Kidney (tissue), 14 donors: ENCODE measurements around the gene CCDC78. TPM values are rescaled to one million over a fixed set of nuclear protein-coding genes. Genes with fewer than 3 reads are reported as not detected.

Experiments
- DNase-seq, 5 donors: peaks; one replicate each; pipeline ENCODE4 v3.0.0-alpha.2; 2013 to 2020
- FAIRE-seq: peaks from 2 replicates; lab custom pipeline; 2012; peaks lifted over from hg19 to GRCh38; lab: Jason Lieb, UNC
- H3K27ac ChIP-seq, 2 donors: one replicate each; pipeline ENCODE4 v1.7.0; 2013; ENCODE audit warnings: low read depth in 2 of 2, low read length in 2 of 2, inconsistent platforms in 1 of 2
- H3K27me3 ChIP-seq: one replicate; pipeline ENCODE4 v1.7.1; 2013; ENCODE audit warnings: low read length, inconsistent platforms; ENCODE audit not compliant: control insufficient read depth, insufficient read depth
- H3K36me3 ChIP-seq, 3 donors: one replicate each; pipeline versions ENCODE4 v1.7.0 to v1.7.1; 2013; ENCODE audit warnings: low read length in 3 of 3, control low read depth in 1 of 3, inconsistent platforms in 1 of 3; ENCODE audit not compliant: insufficient read depth in 3 of 3, control insufficient read depth in 2 of 3
- H3K4me1 ChIP-seq, 3 donors: one replicate each; pipeline versions ENCODE4 v1.7.0 to v1.7.1; 2013; ENCODE audit warnings: low read length in 3 of 3, inconsistent platforms in 1 of 3, low read depth in 1 of 3; ENCODE audit not compliant: control insufficient read depth in 2 of 3, insufficient read depth in 2 of 3
- H3K4me3 ChIP-seq, 3 donors: one replicate each; pipeline versions ENCODE4 v1.7.0 to v1.8.1; 2013; ENCODE audit warnings: low read length in 3 of 3, control low read depth in 1 of 3, inconsistent platforms in 1 of 3
- H3K9ac ChIP-seq, 3 donors: one replicate each; pipeline versions ENCODE4 v1.7.0 to v1.7.1; 2013; ENCODE audit warnings: low read length in 3 of 3, control low read depth in 1 of 3, inconsistent platforms in 1 of 3
- H3K9me3 ChIP-seq, 3 donors: one replicate each; pipeline versions ENCODE4 v1.7.0 to v1.7.1; 2013; ENCODE audit warnings: low read length in 3 of 3, control low read depth in 1 of 3, inconsistent platforms in 1 of 3; ENCODE audit not compliant: control insufficient read depth in 2 of 3, insufficient read depth in 1 of 3
- intact Hi-C: fragments of 100-400 bp; cut with DNase I; formaldehyde crosslinking; loops from one replicate; pipeline ENCODE4 v1.11.1; 2022
- polyA plus RNA-seq: library from polyadenylated mRNA; stranded (reverse); fragments of 350-450 nt; fragmentation: Illumina TruSeq; extraction: RNeasy Lipid Tissue Mini Kit (QIAGEN cat#74804); gene quantifications from one replicate; pipeline ENCODE4 v1.2.3, GENCODE V29; 2014; ENCODE audit warnings: low read depth, low replicate concordance; ENCODE audit not compliant: insufficient read depth
- total RNA-seq: library from RNA; stranded (reverse); fragmentation: NEBNext Ultra II Directional; extraction: Animal tissue kit (Norgen Biotek cat#: 25700); gene quantifications from one replicate; pipeline ENCODE4 v1.2.1, GENCODE V29; 2021
- TF ChIP-seq, protein P1 (sequence below): IDR thresholded peaks from 3 replicates; pipeline ENCODE4 v1.5.1; 2012; ENCODE audit warnings: mild to moderate bottlenecking, moderate library complexity, borderline replicate concordance; ENCODE audit not compliant: insufficient read depth; ENCODE audit errors: extremely low read depth
- donor health status: control.
- donor health status: control.
- donor health status: control.
- donor health status: control.
- donor health status: control.
- donor health status: DM: yes; HTN: yes; CAD: no.
- donor health status: Normal renal cell carcinoma (clear cell type).

The CCDC78 gene
- total and polyA plus RNA-seq, 2 donors from 2014 or later = 1.3 to 2.6 TPM

DNA sequence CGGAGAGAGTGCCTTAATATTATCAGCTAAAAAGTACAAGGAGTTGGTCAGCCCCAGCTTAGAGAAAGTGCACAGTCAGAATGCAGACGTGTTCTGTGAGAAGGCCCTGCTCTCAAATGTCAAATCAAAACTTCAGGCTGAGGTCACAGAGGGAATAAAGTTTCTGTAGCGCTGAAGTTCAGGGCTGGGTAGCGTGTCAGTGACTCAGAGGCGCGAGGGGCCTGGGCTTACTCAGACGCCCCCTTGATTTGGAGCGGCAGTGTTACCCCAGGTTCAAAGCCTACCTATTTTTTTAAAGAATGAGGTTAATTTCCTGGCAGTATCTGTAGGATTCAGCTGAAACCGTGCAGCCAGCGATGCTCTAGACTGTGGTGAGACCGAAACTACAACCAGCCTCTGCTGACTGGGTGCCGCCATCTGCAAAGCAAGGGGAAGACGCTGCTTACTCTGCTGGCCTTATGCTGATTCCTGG lies 9.8 kb upstream of the CCDC78 start:
- Histone ChIP-seq H3K4me3 (no peak overlapping the region), H3K36me3 (peaks cover 0 to 3% (median 0%) of the 10 kb centered on the region in 3 donors), H3K4me1 (peaks cover 0 to 9% (median 0%) of the 10 kb centered on the region in 3 donors), H3K27me3 (no peaks in the 10 kb centered on the region), H3K9me3 (no peaks in the 10 kb centered on the region), H3K27ac (no peak overlapping the region), H3K9ac (no peak overlapping the region)
- intact Hi-C loops = no loop called here
- FAIRE-seq (no peak), DNase-seq (no peak)
- TF ChIP-seq, protein P1, sequence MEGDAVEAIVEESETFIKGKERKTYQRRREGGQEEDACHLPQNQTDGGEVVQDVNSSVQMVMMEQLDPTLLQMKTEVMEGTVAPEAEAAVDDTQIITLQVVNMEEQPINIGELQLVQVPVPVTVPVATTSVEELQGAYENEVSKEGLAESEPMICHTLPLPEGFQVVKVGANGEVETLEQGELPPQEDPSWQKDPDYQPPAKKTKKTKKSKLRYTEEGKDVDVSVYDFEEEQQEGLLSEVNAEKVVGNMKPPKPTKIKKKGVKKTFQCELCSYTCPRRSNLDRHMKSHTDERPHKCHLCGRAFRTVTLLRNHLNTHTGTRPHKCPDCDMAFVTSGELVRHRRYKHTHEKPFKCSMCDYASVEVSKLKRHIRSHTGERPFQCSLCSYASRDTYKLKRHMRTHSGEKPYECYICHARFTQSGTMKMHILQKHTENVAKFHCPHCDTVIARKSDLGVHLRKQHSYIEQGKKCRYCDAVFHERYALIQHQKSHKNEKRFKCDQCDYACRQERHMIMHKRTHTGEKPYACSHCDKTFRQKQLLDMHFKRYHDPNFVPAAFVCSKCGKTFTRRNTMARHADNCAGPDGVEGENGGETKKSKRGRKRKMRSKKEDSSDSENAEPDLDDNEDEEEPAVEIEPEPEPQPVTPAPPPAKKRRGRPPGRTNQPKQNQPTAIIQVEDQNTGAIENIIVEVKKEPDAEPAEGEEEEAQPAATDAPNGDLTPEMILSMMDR = no peak

DNA sequence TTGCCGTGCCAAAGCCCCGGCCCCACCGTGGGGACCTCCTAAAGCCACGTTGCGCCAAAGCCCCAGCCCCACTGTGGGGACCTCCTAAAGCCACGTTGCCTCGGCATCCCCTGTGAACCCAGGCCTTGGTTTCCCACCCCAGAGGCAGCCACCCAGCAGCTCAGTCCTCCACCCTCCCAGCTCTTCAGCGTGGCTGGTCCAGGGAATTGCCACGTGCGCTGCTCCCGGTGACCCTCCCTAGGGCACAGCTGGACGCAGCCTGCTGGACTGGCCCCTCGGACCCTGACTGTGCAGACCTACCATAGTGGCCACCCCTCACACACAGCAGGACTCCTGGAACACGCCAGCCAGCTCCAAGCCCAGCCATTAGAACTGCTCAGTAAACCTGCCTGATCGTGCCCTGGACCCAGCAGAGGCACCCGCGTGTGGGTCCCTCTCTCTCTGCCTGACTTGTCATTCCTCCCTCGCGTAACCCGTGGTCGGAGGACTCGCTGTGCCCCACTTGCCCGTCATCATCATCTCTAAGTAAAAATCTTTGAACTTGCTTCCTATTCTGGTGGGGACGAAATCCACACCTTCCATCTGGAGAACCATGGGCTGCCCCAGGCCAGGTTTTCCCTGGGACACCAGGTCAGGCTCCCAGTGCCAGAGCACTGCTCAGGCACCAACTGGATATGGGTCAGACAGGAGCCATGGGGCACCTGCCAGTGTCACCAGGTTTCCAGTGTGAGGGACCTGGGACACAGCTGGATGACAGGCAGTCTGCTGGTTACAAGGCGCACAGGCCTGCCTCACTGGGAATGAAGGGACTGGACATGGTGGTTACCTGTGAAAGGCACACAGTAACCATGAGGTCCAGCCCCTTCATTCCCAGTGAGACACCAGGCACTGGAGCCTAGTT lies 9.0 kb upstream of the CCDC78 start:
- H3K4me1 ChIP-seq = peaks cover 0 to 9% (median 0%) of the 10 kb centered on the region in 3 donors
- H3K27ac ChIP-seq = no peak overlapping the region
- H3K9ac ChIP-seq = no peak overlapping the region
- DNase-seq = no peak
- intact Hi-C loops = no loop called here
- TF ChIP-seq, protein P1 = no peak
- no peaks in the 10 kb centered on the region for H3K27me3 ChIP-seq
- H3K4me3 ChIP-seq = no peak overlapping the region
- no peak for FAIRE-seq
- no peaks in the 10 kb centered on the region for H3K9me3 ChIP-seq
- peaks cover 0 to 3% (median 0%) of the 10 kb centered on the region in 3 donors for H3K36me3 ChIP-seq

DNA sequence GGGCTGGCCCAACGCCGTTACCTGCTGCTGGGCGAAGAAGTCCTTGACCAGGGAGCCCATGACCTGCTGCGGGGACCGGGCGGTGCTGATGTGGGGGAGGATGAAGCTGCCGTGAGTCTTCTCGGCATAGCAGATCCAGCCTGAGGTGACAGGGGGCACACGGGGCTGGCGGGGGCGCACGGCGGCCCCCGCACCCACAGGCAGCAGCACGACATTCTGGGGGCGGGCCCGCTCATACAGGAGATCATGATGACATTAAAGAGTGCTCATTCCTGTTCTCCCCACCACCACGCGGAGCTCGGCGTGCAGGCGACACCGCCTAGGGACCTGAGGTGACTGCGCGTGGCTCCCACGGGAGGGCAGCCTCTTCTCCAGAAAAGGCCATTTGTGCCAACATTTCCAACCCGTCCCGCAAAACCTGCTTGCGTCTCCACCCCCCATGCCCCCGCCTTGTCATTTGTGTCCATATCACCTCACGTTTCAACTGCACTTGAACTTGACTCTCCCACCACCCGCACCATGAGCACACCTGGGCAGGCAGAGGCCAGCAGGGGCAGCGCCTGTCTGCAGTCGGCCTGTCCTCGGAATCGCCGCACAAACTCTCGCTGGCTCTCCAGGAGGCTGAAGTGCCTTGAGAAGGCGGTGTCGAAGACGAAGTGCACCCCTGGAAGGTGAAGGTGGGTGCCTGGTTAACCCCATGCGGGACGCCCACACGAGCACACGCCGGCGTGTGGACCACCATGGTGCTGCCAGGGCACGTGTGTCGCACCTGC lies 8.2 kb upstream of the CCDC78 start:
- peaks cover 0 to under 1% (median 0%) of the 10 kb centered on the region in 3 donors for H3K4me1 ChIP-seq
- no peak for DNase-seq
- TF ChIP-seq, protein P1 = no peak
- H3K27me3 ChIP-seq = no peaks in the 10 kb centered on the region
- H3K9ac ChIP-seq = no peak overlapping the region
- no peak overlapping the region for H3K27ac ChIP-seq
- peaks cover 0 to 3% (median 0%) of the 10 kb centered on the region in 3 donors for H3K36me3 ChIP-seq
- no peaks in the 10 kb centered on the region for H3K9me3 ChIP-seq
- intact Hi-C loops = no loop called here
- no peak for FAIRE-seq
- no peak overlapping the region for H3K4me3 ChIP-seq
